SK-N-SH treated with all-trans-retinoic acid at 6 μM for 48 hours (cell line): Measurements from ENCODE around the gene ACSL5.

Source experiments
- ARNTL ChIP-seq: fragments of 450-650 bp; formaldehyde crosslinking; IDR thresholded peaks from 2 replicates; pipeline ENCODE4 v1.5.0; 2020; ENCODE audit warnings: low read depth, mild to moderate bottlenecking, moderate library complexity, borderline replicate concordance
- RARB ChIP-seq: fragments of 250-450 bp; sonication (Bioruptor Pico); IDR thresholded peaks from 2 replicates; pipeline ENCODE4 v1.8.0; 2021; ENCODE audit warnings: mild to moderate bottlenecking, moderate library complexity
- SNAI2 ChIP-seq: fragments of 250-450 bp; sonication (Bioruptor Pico); IDR thresholded peaks from 2 replicates; pipeline ENCODE4 v1.5.0; 2020; ENCODE audit warnings: mild to moderate bottlenecking, moderate library complexity
- TCF4 ChIP-seq: fragments of 250-450 bp; sonication (Bioruptor Pico); IDR thresholded peaks from 2 replicates; pipeline ENCODE4 v1.8.0; 2021; ENCODE audit warnings: mild to moderate bottlenecking, moderate library complexity, borderline replicate concordance
- ZFP30 ChIP-seq: fragments of 450-650 bp; formaldehyde crosslinking; IDR thresholded peaks from 2 replicates; pipeline ENCODE4 v1.5.0; 2022; ENCODE audit warnings: mild to moderate bottlenecking, moderate library complexity
- TF ChIP-seq, protein P1 (sequence below): fragments of 250-450 bp; sonication (Bioruptor Pico); IDR thresholded peaks from 2 replicates; pipeline ENCODE4 v1.8.0; 2020; ENCODE audit warnings: mild to moderate bottlenecking, moderate library complexity, borderline replicate concordance

DNA sequence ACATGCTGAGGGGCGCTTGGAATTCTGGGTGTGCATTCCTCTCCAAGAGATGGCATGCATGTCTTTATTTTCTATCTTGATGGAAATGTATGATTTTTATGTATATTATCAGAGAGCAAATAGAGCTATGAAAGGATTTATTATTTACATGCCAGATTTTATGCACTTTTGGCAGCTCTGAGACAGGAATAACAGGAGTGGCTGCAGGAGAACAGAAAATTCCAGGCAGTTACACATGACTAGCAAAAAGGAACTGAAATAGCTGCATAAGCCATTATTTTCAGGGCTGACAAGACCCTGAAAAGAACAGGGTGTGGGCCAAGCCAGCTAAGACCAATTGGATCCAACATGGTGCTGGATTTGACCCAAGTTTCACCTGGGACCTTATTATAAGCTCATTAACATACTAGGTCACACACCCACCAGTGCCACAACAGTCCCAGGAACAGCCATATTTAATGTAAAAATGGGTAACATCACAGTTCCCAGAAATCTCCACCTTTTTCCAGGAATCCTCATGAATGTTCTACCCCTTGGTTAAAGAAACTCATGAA is 43.2 kb upstream of the ACSL5 start:
- TF ChIP-seq SNAI2 (CRISPR knock-in tag) (no peak), TCF4 (CRISPR knock-in tag) (no peak), ZFP30 (CRISPR knock-in tag) (no peak), ARNTL (no peak), RARB (CRISPR knock-in tag) (no peak)
- TF ChIP-seq, protein P1, sequence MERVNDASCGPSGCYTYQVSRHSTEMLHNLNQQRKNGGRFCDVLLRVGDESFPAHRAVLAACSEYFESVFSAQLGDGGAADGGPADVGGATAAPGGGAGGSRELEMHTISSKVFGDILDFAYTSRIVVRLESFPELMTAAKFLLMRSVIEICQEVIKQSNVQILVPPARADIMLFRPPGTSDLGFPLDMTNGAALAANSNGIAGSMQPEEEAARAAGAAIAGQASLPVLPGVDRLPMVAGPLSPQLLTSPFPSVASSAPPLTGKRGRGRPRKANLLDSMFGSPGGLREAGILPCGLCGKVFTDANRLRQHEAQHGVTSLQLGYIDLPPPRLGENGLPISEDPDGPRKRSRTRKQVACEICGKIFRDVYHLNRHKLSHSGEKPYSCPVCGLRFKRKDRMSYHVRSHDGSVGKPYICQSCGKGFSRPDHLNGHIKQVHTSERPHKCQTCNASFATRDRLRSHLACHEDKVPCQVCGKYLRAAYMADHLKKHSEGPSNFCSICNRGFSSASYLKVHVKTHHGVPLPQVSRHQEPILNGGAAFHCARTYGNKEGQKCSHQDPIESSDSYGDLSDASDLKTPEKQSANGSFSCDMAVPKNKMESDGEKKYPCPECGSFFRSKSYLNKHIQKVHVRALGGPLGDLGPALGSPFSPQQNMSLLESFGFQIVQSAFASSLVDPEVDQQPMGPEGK (CRISPR knock-in tag) = no peak
